H9 (cell line): ENCODE measurements around the gene ENOSF1. TPM values are rescaled to one million over a fixed set of nuclear protein-coding genes. Genes with fewer than 3 reads are reported as not detected.

Source experiments
- DNase-seq: peaks from one replicate; pipeline ENCODE4 v3.0.0-alpha.2; 2017
- H2AFZ ChIP-seq: one replicate; pipeline ENCODE4 v1.6.1; 2013; ENCODE audit warnings: mild to moderate bottlenecking, low read length, control low read depth, moderate library complexity
- H2AK5ac ChIP-seq: 2 replicates; pipeline ENCODE4 v1.6.1; 2013; ENCODE audit warnings: low read length, control low read depth, mixed read lengths; ENCODE audit not compliant: insufficient read length
- H2BK120ac ChIP-seq: one replicate; pipeline ENCODE4 v1.6.1; 2013; ENCODE audit warnings: low read depth, mild to moderate bottlenecking, low read length, control low read depth, inconsistent platforms; ENCODE audit not compliant: poor library complexity, severe bottlenecking
- H2BK12ac ChIP-seq: 2 replicates; pipeline ENCODE4 v1.6.1; 2013; ENCODE audit warnings: low read length, control low read depth, mixed read lengths, low read depth; ENCODE audit not compliant: insufficient read length
- H2BK15ac ChIP-seq: 2 replicates; pipeline ENCODE4 v1.6.1; 2013; ENCODE audit warnings: low read depth, low read length, control low read depth
- H2BK20ac ChIP-seq: one replicate; pipeline ENCODE4 v1.6.1; 2013; ENCODE audit warnings: low read depth, mild to moderate bottlenecking, low read length, control low read depth, inconsistent platforms; ENCODE audit not compliant: poor library complexity, severe bottlenecking
- H2BK5ac ChIP-seq: 2 replicates; pipeline ENCODE4 v1.6.1; 2013; ENCODE audit warnings: low read length, control low read depth, mixed read lengths; ENCODE audit not compliant: insufficient read length
- H3K14ac ChIP-seq: 2 replicates; pipeline ENCODE4 v1.6.1; 2013; ENCODE audit warnings: low read length, control low read depth; ENCODE audit not compliant: insufficient read depth
- H3K18ac ChIP-seq: 2 replicates; pipeline ENCODE4 v1.6.1; 2013; ENCODE audit warnings: low read depth, mild to moderate bottlenecking, mixed read lengths, low read length, control low read depth; ENCODE audit not compliant: insufficient read length
- H3K23ac ChIP-seq: 2 replicates; pipeline ENCODE4 v1.6.1; 2013; ENCODE audit warnings: low read length, control low read depth, mixed read lengths, low read depth; ENCODE audit not compliant: insufficient read length
- H3K23me2 ChIP-seq: 2 replicates; pipeline ENCODE4 v1.6.1; 2013; ENCODE audit warnings: low read depth, mild to moderate bottlenecking, mixed read lengths, low read length, control low read depth; ENCODE audit not compliant: insufficient read length, poor library complexity, severe bottlenecking
- H3K27ac ChIP-seq: 2 replicates; pipeline ENCODE4 v1.5.1; 2013; ENCODE audit warnings: low read length, control low read depth, mixed read lengths, low read depth; ENCODE audit not compliant: insufficient read length
- H3K27me3 ChIP-seq: 2 replicates; pipeline ENCODE4 v1.6.1; 2013; ENCODE audit warnings: low read length, control low read depth, inconsistent platforms; ENCODE audit not compliant: insufficient read depth
- H3K4ac ChIP-seq: 2 replicates; pipeline ENCODE4 v1.6.1; 2013; ENCODE audit warnings: low read depth, mild to moderate bottlenecking, control low read depth, inconsistent platforms, low read length, moderate library complexity
- H3K4me1 ChIP-seq: 2 replicates; pipeline ENCODE4 v1.6.1; 2013; ENCODE audit warnings: low read length, control low read depth, inconsistent platforms; ENCODE audit not compliant: insufficient read depth
- H3K4me2 ChIP-seq: 2 replicates; pipeline ENCODE4 v1.6.1; 2013; ENCODE audit warnings: low read length, control low read depth, mixed read lengths; ENCODE audit not compliant: insufficient read length, insufficient read depth
- H3K56ac ChIP-seq: 2 replicates; pipeline ENCODE4 v1.6.1; 2013; ENCODE audit warnings: low read depth, mild to moderate bottlenecking, mixed read lengths, low read length, control low read depth; ENCODE audit not compliant: insufficient read length
- H3K79me1 ChIP-seq: 2 replicates; pipeline ENCODE4 v1.6.1; 2013; ENCODE audit warnings: low read depth, mild to moderate bottlenecking, moderate library complexity, low read length, control low read depth, inconsistent platforms; ENCODE audit not compliant: insufficient read depth, poor library complexity, severe bottlenecking
- H3K79me2 ChIP-seq: 2 replicates; pipeline ENCODE4 v1.6.1; 2013; ENCODE audit warnings: low read length, control low read depth, inconsistent platforms; ENCODE audit not compliant: insufficient read depth
- H3K9ac ChIP-seq: 2 replicates; pipeline ENCODE4 v1.6.1; 2013; ENCODE audit warnings: low read length, control low read depth, mixed read lengths; ENCODE audit not compliant: insufficient read length; ENCODE audit errors: extremely low read depth
- H3K9me3 ChIP-seq: one replicate; pipeline ENCODE4 v1.6.1; 2013; ENCODE audit warnings: low read depth, low read length, inconsistent platforms; ENCODE audit not compliant: control insufficient read depth
- H3T11ph ChIP-seq: one replicate; pipeline ENCODE4 v1.6.1; 2013; ENCODE audit warnings: mild to moderate bottlenecking, low read length, control low read depth, inconsistent platforms
- H4K20me1 ChIP-seq: one replicate; pipeline ENCODE4 v1.6.1; 2013; ENCODE audit not compliant: control insufficient read depth, insufficient read length, insufficient read depth
- H4K5ac ChIP-seq: 2 replicates; pipeline ENCODE4 v1.6.1; 2013; ENCODE audit warnings: low read depth, mild to moderate bottlenecking, mixed read lengths, low read length, control low read depth; ENCODE audit not compliant: insufficient read length
- H4K8ac ChIP-seq: replicated peaks from 2 replicates; pipeline ENCODE4 v1.6.1; 2013; ENCODE audit warnings: low read length, control low read depth, mixed read lengths, low read depth; ENCODE audit not compliant: insufficient read length
- H4K91ac ChIP-seq: 2 replicates; pipeline ENCODE4 v1.6.1; 2013; ENCODE audit warnings: low read depth, mild to moderate bottlenecking, moderate library complexity, mixed read lengths, low read length, control low read depth; ENCODE audit not compliant: insufficient read length
- H3K27ac Mint-ChIP-seq, 3 experiments: 2 replicates in 2 of 3; 3 replicates in 1 of 3; pipeline ENCODE4 v1.8.0; 2020 to 2021; ENCODE audit warnings: mixed read lengths in 3 of 3, mild to moderate bottlenecking in 1 of 3, moderate library complexity in 1 of 3
- H3K27me3 Mint-ChIP-seq: 2 replicates; pipeline ENCODE4 v1.8.0; 2021; ENCODE audit warnings: low read depth, mild to moderate bottlenecking, moderate library complexity, mixed read lengths
- H3K36me3 Mint-ChIP-seq, 3 experiments: 2 replicates in 2 of 3; 3 replicates in 1 of 3; pipeline ENCODE4 v1.8.0; 2020 to 2021; ENCODE audit warnings: low read depth in 3 of 3, mixed read lengths in 3 of 3; ENCODE audit not compliant: insufficient read depth in 1 of 3
- H3K4me1 Mint-ChIP-seq, 2 experiments: 2 replicates each; pipeline ENCODE4 v1.8.0; 2020; ENCODE audit warnings: mixed read lengths in 2 of 2
- H3K4me3 Mint-ChIP-seq, 2 experiments: 2 replicates in 1 of 2; 3 replicates in 1 of 2; pipeline ENCODE4 v1.8.0; 2020 to 2021; ENCODE audit warnings: mild to moderate bottlenecking in 2 of 2, mixed read lengths in 2 of 2, moderate library complexity in 1 of 2
- H3K9me3 Mint-ChIP-seq, 2 experiments: 2 replicates in 1 of 2; 3 replicates in 1 of 2; pipeline ENCODE4 v1.8.0; 2020; ENCODE audit warnings: mild to moderate bottlenecking in 2 of 2, mixed read lengths in 2 of 2, moderate library complexity in 1 of 2
- WGBS: extraction: QIAGEN DNeasy Blood & Tissue Kit; methylation state at CpG from one replicate; pipeline ENCODE4 v1.1.7; 2013; ENCODE audit warnings: missing lambda C conversion rate, low lambda C conversion rate, mixed read lengths; ENCODE audit not compliant: insufficient read length; ENCODE audit errors: extremely low coverage; 5-methylcytosine and 5-hydroxymethylcytosine counted together
- total RNA-seq: library from RNA; stranded (reverse); gene quantifications from 2 replicates; pipeline ENCODE4 v1.2.1, GENCODE V29; 2021
- TF ChIP-seq, protein P1 (sequence below): fragments of 200-600 bp; sonication (generic); conservative IDR thresholded peaks from 3 replicates; pipeline ENCODE4 v1.8.0; 2021; ENCODE audit warnings: antibody characterized with exemption, mild to moderate bottlenecking

The ENOSF1 gene
- total RNA-seq, 1 experiment from 2014 or later = 40.3 TPM

DNA sequence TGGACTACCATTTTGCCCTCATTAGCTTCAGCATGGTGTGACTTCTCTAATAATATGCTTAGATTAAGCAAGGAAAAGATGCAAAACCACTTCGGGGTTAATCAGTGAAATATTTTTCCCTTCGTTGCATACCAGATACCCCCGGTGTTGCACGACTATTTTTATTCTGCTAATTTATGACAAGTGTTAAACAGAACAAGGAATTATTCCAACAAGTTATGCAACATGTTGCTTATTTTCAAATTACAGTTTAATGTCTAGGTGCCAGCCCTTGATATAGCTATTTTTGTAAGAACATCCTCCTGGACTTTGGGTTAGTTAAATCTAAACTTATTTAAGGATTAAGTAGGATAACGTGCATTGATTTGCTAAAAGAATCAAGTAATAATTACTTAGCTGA is 38.7 kb downstream of the ENOSF1 start:
- H4K91ac ChIP-seq = no peak overlapping the region
- H3T11ph ChIP-seq = no peak overlapping the region
- no peak overlapping the region for H2BK12ac ChIP-seq
- H3K23me2 ChIP-seq = no peaks in the 10 kb centered on the region
- no peak overlapping the region for H4K8ac ChIP-seq
- H3K79me1 ChIP-seq = no peaks in the 10 kb centered on the region
- no CpG with 5 or more reads among the region's 5 CpGs for WGBS
- H3K4me2 ChIP-seq = no peak overlapping the region
- Mint-ChIP-seq H3K4me1 (no peaks in the 10 kb centered on the region), H3K4me3 (no peak overlapping the region), H3K27me3 (no peaks in the 10 kb centered on the region), H3K9me3 (no peaks in the 10 kb centered on the region), H3K36me3 (peaks cover 20 to 85% (median 58%) of the 10 kb centered on the region in 3 experiments; a peak in 6 of 7 replicates), H3K27ac (no peak overlapping the region)
- H2AK5ac ChIP-seq = no peak overlapping the region
- no peak overlapping the region for H3K23ac ChIP-seq
- H3K4ac ChIP-seq = no peak overlapping the region
- TF ChIP-seq, protein P1, sequence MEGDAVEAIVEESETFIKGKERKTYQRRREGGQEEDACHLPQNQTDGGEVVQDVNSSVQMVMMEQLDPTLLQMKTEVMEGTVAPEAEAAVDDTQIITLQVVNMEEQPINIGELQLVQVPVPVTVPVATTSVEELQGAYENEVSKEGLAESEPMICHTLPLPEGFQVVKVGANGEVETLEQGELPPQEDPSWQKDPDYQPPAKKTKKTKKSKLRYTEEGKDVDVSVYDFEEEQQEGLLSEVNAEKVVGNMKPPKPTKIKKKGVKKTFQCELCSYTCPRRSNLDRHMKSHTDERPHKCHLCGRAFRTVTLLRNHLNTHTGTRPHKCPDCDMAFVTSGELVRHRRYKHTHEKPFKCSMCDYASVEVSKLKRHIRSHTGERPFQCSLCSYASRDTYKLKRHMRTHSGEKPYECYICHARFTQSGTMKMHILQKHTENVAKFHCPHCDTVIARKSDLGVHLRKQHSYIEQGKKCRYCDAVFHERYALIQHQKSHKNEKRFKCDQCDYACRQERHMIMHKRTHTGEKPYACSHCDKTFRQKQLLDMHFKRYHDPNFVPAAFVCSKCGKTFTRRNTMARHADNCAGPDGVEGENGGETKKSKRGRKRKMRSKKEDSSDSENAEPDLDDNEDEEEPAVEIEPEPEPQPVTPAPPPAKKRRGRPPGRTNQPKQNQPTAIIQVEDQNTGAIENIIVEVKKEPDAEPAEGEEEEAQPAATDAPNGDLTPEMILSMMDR = no peak
- no peak overlapping the region for H2BK5ac ChIP-seq
- H2BK20ac ChIP-seq = no peak overlapping the region
- H2AFZ ChIP-seq = no peak overlapping the region
- H2BK120ac ChIP-seq = no peak overlapping the region
- H3K9me3 ChIP-seq = no peaks in the 10 kb centered on the region
- no peaks in the 10 kb centered on the region for H4K20me1 ChIP-seq
- no peak overlapping the region for H3K14ac ChIP-seq
- H3K18ac ChIP-seq = no peak overlapping the region
- H3K27me3 ChIP-seq = no peaks in the 10 kb centered on the region
- no peak overlapping the region for H3K27ac ChIP-seq
- H4K5ac ChIP-seq = no peak overlapping the region
- no peak overlapping the region for H3K56ac ChIP-seq
- no peak overlapping the region for H2BK15ac ChIP-seq
- H3K4me1 ChIP-seq = no peaks in the 10 kb centered on the region
- H3K9ac ChIP-seq = no peak overlapping the region
- DNase-seq = no peak
- no peaks in the 10 kb centered on the region for H3K79me2 ChIP-seq
